Measurements from ENCODE around the gene DUS1L. TPM values are rescaled to one million over a fixed set of nuclear protein-coding genes. Genes with fewer than 3 reads are reported as not detected.

Gene DUS1L
- total RNA-seq, 4 donors from 2014 or later, result 98.6 to 306 (median 132) TPM

DNA sequence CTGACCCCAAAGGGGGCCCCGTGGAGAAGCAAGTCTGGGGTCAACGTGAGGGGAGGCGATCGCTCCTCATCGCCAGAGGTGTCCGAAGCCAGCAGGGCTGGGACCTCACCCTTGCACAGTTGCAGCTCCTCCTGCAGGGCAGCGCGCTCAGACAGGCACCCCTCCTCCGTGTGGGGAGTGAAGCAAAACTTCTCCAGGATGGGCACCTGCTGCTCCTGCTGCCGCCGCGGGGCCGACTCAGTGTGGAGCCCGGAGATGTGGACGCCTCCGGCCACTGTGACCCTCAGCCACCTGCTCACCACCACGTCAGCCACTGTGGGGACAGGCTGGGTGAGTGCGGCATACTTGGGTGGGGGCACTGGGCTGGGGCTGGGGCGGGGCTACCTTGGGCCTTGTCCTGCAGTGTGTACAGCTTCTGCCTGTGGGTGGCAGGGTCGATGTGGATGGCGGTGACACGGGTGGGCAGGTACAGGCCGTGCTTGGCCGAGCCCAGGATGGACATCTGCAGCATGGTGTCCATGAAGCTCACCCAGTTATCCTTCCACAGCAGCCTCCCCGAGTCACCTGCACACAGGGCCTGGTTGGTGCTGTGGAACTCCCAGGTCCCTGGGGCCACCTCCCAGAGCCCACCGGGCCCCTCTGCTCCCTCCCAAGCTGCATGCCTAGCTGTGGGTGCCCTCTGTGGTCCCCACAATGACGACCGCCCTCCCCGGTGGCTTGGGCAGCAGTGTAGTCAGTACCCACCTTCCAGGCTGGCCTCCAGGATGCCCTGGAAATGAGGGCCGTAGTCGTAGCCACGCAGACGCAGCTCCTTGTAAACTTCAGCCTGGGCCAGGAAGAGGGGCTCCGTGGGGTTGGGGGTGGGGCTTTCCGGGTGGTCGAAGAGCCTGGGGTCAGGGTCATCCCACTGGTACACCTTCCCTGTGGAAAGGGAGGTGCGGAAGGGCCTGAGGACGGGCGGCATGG lies 21.6 kb upstream of the DUS1L start:
- intact Hi-C loops (cut with DNase I; ENCODE audit: low total_unique reads), result no loop called here
- 90% methylated on average over 38 of the region's 39 CpGs; no CpG with 5 or more reads in 1 of the 2 donors for WGBS, 2 donors (ENCODE audit: low coverage in 1 of 2)
- Histone ChIP-seq H3K27ac (no peak overlapping the region), H3K9me3 (no peaks in the 10 kb centered on the region), H3K4me3 (no peak overlapping the region), H3K36me3 (peaks cover 0 to 97% (median 32%) of the 10 kb centered on the region in 4 donors), H3K4me1 (no peaks in the 10 kb centered on the region), H3K27me3 (no peaks in the 10 kb centered on the region)
- TF ChIP-seq POLR2A (IDR thresholded peaks at IDR 0.05) (no peak), EP300 (IDR thresholded peaks at IDR 0.05; ENCODE audit: low read depth) (no peak), CTCF (IDR thresholded peaks at IDR 0.05) (no peak), POLR2AphosphoS5 (IDR thresholded peaks at IDR 0.05) (no peak)
- in situ Hi-C loops (cut with MboI; ENCODE audit: low pct_ligation_motif_present in 1 of 4, low pct_unique_long_range_greater_than_20kb in 1 of 4, low sequenced_read_pairs in 3 of 4), result no loop called here
- DNase-seq, result no peak

DNA sequence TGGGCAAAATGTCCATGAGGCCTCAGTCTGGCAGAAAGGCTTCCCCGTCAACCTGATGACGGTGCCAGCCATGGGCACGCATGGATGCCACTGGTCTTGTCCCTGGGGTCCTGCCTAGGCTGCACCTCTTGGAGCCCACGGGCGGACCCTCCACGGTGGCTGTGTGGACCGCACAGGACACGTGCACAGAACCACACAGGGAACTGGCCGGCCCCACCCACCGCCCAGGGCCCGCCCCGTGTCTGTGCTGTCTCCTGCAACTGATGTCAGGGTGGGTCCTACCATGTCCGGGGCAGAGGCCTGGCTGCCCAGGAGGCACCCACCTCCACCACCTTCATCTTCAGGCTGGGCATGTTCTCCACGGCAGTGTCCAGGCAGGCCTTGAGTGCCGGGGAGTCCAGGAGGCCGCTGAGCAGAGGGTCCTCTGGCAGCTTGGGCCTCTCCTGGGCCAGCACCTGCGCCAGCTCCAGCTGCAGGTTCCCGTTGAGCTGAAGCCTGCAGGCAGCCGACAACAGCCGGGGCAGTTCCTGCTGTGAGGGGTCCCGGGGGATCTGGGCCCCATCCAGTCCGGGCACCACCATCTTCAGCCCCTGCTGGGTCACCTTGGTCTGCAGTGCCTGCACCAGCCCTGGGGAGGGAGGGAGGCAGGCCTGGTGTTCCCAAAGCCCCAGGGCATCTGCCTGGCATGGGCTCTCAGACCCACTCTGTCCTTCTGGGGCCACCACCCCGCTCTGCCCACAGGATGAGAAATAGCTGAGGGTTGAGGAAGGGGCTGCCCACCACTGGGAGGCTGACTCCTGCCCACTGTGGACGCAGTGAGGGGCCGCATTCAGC lies 20.5 kb upstream of the DUS1L start:
- Histone ChIP-seq H3K9me3 (no peaks in the 10 kb centered on the region), H3K4me1 (no peaks in the 10 kb centered on the region), H3K27ac (no peak overlapping the region), H3K4me3 (no peak overlapping the region), H3K36me3 (peaks cover 0 to 95% (median 30%) of the 10 kb centered on the region in 4 donors), H3K27me3 (no peaks in the 10 kb centered on the region)
- DNase-seq, result no peak
- 88% methylated on average over 15 of the region's 25 CpGs; no CpG with 5 or more reads in 1 of the 2 donors for WGBS, 2 donors (ENCODE audit: low coverage in 1 of 2)
- intact Hi-C loops (cut with DNase I; ENCODE audit: low total_unique reads) (no loop called here), in situ Hi-C loops (cut with MboI; ENCODE audit: low pct_ligation_motif_present in 1 of 4, low pct_unique_long_range_greater_than_20kb in 1 of 4, low sequenced_read_pairs in 3 of 4) (no loop called here)
- no peak for TF ChIP-seq POLR2AphosphoS5 (IDR thresholded peaks at IDR 0.05)
- no peak for TF ChIP-seq POLR2A (IDR thresholded peaks at IDR 0.05)
- no peak for TF ChIP-seq EP300 (IDR thresholded peaks at IDR 0.05; ENCODE audit: low read depth)

GRCh38 chr17:82085031-82085861 lies 19.6 kb upstream of the DUS1L start:
- Histone ChIP-seq H3K9me3 (no peaks in the 10 kb centered on the region), H3K4me1 (no peaks in the 10 kb centered on the region), H3K4me3 (no peak overlapping the region), H3K27me3 (no peaks in the 10 kb centered on the region), H3K27ac (no peak overlapping the region), H3K36me3 (peaks cover 0 to 86% (median 27%) of the 10 kb centered on the region in 4 donors)
- no peak for DNase-seq
- TF ChIP-seq POLR2A (IDR thresholded peaks at IDR 0.05) (no peak), EP300 (IDR thresholded peaks at IDR 0.05; ENCODE audit: low read depth) (no peak)
- intact Hi-C loops (cut with DNase I; ENCODE audit: low total_unique reads), result no loop called here
- in situ Hi-C loops (cut with MboI; ENCODE audit: low pct_ligation_motif_present in 1 of 4, low pct_unique_long_range_greater_than_20kb in 1 of 4, low sequenced_read_pairs in 3 of 4), result no loop called here
- WGBS, 2 donors (ENCODE audit: low coverage in 1 of 2), result 89 to 93% methylated on average over 6 to 39 of the region's 49 CpGs

- intact Hi-C loops (cut with DNase I; ENCODE audit: low total_unique reads), result no loop called here
- H3K27me3 ChIP-seq, result no peaks in the 10 kb centered on the region
- H3K27ac ChIP-seq, result no peak overlapping the region
- peaks cover 0 to 79% (median 25%) of the 10 kb centered on the region in 4 donors for H3K36me3 ChIP-seq
- TF ChIP-seq EP300 (IDR thresholded peaks at IDR 0.05; ENCODE audit: low read depth), result no peak
- TF ChIP-seq CTCF (IDR thresholded peaks at IDR 0.05), result no peak
- no peak for TF ChIP-seq POLR2A (IDR thresholded peaks at IDR 0.05)
- TF ChIP-seq POLR2AphosphoS5 (IDR thresholded peaks at IDR 0.05), result no peak
- DNase-seq, result no peak
- no peak overlapping the region for H3K4me3 ChIP-seq
- no peaks in the 10 kb centered on the region for H3K9me3 ChIP-seq
- H3K4me1 ChIP-seq, result no peaks in the 10 kb centered on the region
- in situ Hi-C loops (cut with MboI; ENCODE audit: low pct_ligation_motif_present in 1 of 4, low pct_unique_long_range_greater_than_20kb in 1 of 4, low sequenced_read_pairs in 3 of 4), result no loop called here
- 89% methylated on average over 31 of the region's 31 CpGs; no CpG with 5 or more reads in 1 of the 2 donors for WGBS, 2 donors (ENCODE audit: low coverage in 1 of 2)
These were observed 18.9 kb upstream of the DUS1L start for GRCh38 chr17:82084373-82085030.
